HepG2 (cell line): ENCODE results near the gene TASP1. TPM values are rescaled to one million over a fixed set of nuclear protein-coding genes. Genes with fewer than 3 reads are reported as not detected.

ENCODE experiments used
- CHCHD3 ChIP-seq: sonication (generic); formaldehyde crosslinking; IDR thresholded peaks from 2 replicates; pipeline ENCODE4 v1.8.0; 2022; ENCODE audit warnings: mild to moderate bottlenecking, missing genetic modification reagents, moderate library complexity
- NFE2L1 ChIP-seq: sonication (generic); formaldehyde crosslinking; IDR thresholded peaks from 2 replicates; pipeline ENCODE4 v1.4.0; 2020; ENCODE audit warnings: missing genetic modification reagents, mild to moderate bottlenecking, borderline replicate concordance
- STAG1 ChIP-seq: sonication (generic); formaldehyde crosslinking; IDR thresholded peaks from 2 replicates; pipeline ENCODE4 v1.4.0; 2020; ENCODE audit warnings: missing genetic modification reagents
- ZFX ChIP-seq: sonication (generic); formaldehyde crosslinking; IDR thresholded peaks from 2 replicates; pipeline ENCODE4 v1.4.0; 2020; ENCODE audit warnings: mild to moderate bottlenecking, low read depth, missing genetic modification reagents, moderate library complexity
- ZNF124 ChIP-seq: sonication (generic); formaldehyde crosslinking; IDR thresholded peaks from 2 replicates; pipeline ENCODE4 v1.4.0; 2020; ENCODE audit warnings: missing genetic modification reagents
- ZNF510 ChIP-seq: sonication (generic); formaldehyde crosslinking; IDR thresholded peaks from 2 replicates; pipeline ENCODE4 v1.4.0; 2020; ENCODE audit warnings: low read depth, mild to moderate bottlenecking, missing genetic modification reagents
- ZNF543 ChIP-seq: sonication (generic); formaldehyde crosslinking; IDR thresholded peaks from 2 replicates; pipeline ENCODE4 v1.4.0; 2020; ENCODE audit warnings: mild to moderate bottlenecking, missing genetic modification reagents
- ZNF572 ChIP-seq: sonication (generic); formaldehyde crosslinking; IDR thresholded peaks from 2 replicates; pipeline ENCODE4 v1.5.1; 2020; ENCODE audit warnings: mild to moderate bottlenecking, missing genetic modification reagents
- ZNF598 ChIP-seq: sonication (generic); formaldehyde crosslinking; IDR thresholded peaks from 2 replicates; pipeline ENCODE4 v1.5.1; 2020; ENCODE audit warnings: mild to moderate bottlenecking, missing genetic modification reagents, borderline replicate concordance
- ZNF615 ChIP-seq: sonication (generic); formaldehyde crosslinking; IDR thresholded peaks from 2 replicates; pipeline ENCODE4 v1.5.0; 2020; ENCODE audit warnings: mild to moderate bottlenecking, missing genetic modification reagents, borderline replicate concordance
- ZNF737 ChIP-seq: sonication (generic); formaldehyde crosslinking; IDR thresholded peaks from 2 replicates; pipeline ENCODE4 v1.5.0; 2020; ENCODE audit warnings: missing genetic modification reagents, mild to moderate bottlenecking, borderline replicate concordance
- ZNF790 ChIP-seq: sonication (generic); formaldehyde crosslinking; IDR thresholded peaks from 2 replicates; pipeline ENCODE4 v1.8.0; 2022; ENCODE audit warnings: missing genetic modification reagents, mild to moderate bottlenecking, borderline replicate concordance
- ZSCAN21 ChIP-seq: sonication (generic); formaldehyde crosslinking; IDR thresholded peaks from 2 replicates; pipeline ENCODE4 v1.8.0; 2022; ENCODE audit warnings: mild to moderate bottlenecking, missing genetic modification reagents, moderate library complexity, borderline replicate concordance
- polyA plus RNA-seq, 8 experiments: library from polyadenylated mRNA; depleted of rRNA in 3 of 8; stranded (reverse) in 7 of 8; unstranded in 1 of 8; fragments of >200 nt; fragmentation: Illumina TruSeq in 4 of 8; extraction: Trizol in 4 of 8; gene quantifications; 2 replicates each; pipeline versions ENCODE4 v1.2.1 to v1.2.3, GENCODE V29; 2011 to 2016; ENCODE audit warnings: low read depth in 4 of 8, missing spikeins in 1 of 8, mixed read lengths in 1 of 8; ENCODE audit not compliant: insufficient read depth in 1 of 8
- total RNA-seq, 5 experiments: library from RNA; depleted of rRNA; stranded (reverse); fragments of >200 nt; fragmentation: Illumina TruSeq; extraction: Trizol; gene quantifications; 2 replicates each; pipeline ENCODE4 v1.2.3, GENCODE V29; 2016; ENCODE audit warnings: low read depth in 1 of 5
- TF ChIP-seq, protein P1 (sequence below): IDR thresholded peaks from 2 replicates; pipeline ENCODE4 v1.6.1; 2016; ENCODE audit warnings: low read depth
- TF ChIP-seq, protein P2 (sequence below): sonication (generic); formaldehyde crosslinking; IDR thresholded peaks from 2 replicates; pipeline ENCODE4 v1.4.0; 2020; ENCODE audit warnings: missing genetic modification reagents
- TF ChIP-seq, protein P3 (sequence below): sonication (generic); formaldehyde crosslinking; IDR thresholded peaks from 2 replicates; pipeline ENCODE4 v1.5.1; 2020; ENCODE audit warnings: mild to moderate bottlenecking, missing genetic modification reagents
- TF ChIP-seq, protein P4 (sequence below): sonication (generic); formaldehyde crosslinking; conservative IDR thresholded peaks from 2 replicates; pipeline ENCODE4 v1.4.0; 2020; ENCODE audit warnings: missing genetic modification reagents
- TF ChIP-seq, protein P5 (sequence below): sonication (generic); formaldehyde crosslinking; IDR thresholded peaks from 2 replicates; pipeline ENCODE4 v1.4.0; 2020; ENCODE audit warnings: missing genetic modification reagents, borderline replicate concordance
- TF ChIP-seq, protein P6 (sequence below): sonication (generic); formaldehyde crosslinking; IDR thresholded peaks from 2 replicates; pipeline ENCODE4 v1.8.1; 2023; ENCODE audit warnings: missing genetic modification reagents, mild to moderate bottlenecking, borderline replicate concordance

Gene TASP1
- total and polyA plus RNA-seq, 2 of the 13 experiments (the other 11 are each of a cell fraction or from before 2014, with no cell fraction given) = 10.0 to 25.2 TPM

DNA sequence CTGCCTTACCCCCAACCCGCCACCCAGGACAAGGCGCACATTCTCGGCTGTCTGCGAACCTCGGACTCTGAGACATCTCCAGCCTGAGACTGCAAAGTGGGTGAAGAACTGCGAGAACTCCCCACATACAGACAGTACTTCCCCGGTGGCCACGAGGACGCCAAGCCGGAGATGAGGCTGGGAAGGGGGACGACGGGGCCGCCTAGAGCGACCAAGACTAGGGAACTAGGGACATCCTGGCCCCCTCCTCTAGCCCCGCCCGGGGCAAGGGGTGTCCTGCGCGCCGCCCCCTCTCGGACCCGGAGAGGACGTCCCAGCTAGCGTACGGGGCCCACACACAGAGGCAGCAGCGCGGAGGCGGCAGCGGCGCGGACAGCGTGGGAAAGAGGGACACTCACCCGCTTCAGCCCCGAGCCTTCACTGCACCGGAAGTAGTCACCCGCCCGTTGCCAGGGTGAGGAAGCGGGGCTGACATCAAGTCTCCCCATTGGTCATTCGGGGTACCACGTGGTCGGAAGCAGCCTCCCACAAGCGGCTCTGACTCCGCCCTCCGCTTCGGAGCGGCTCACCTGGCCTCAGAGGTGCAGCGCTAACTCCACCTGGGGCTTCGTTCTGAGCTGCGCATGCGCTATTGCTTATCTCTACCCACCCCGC is at the start of gene TASP1 (continued):
- TF ChIP-seq, protein P1, sequence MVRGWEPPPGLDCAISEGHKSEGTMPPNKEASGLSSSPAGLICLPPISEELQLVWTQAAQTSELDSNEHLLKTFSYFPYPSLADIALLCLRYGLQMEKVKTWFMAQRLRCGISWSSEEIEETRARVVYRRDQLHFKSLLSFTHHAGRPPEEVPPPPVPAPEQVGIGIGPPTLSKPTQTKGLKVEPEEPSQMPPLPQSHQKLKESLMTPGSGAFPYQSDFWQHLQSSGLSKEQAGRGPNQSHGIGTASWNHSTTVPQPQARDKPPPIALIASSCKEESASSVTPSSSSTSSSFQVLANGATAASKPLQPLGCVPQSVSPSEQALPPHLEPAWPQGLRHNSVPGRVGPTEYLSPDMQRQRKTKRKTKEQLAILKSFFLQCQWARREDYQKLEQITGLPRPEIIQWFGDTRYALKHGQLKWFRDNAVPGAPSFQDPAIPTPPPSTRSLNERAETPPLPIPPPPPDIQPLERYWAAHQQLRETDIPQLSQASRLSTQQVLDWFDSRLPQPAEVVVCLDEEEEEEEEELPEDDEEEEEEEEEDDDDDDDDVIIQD (CRISPR knock-in tag) = peak; percentile 99
- TF ChIP-seq ZNF124 (CRISPR knock-in tag) (peak; percentile 69; the same call in 1 of the 2 replicates), ZNF572 (peak; percentile 41; the same call in 1 of the 2 replicates), ZNF790 (CRISPR knock-in tag) (no peak), CHCHD3 (CRISPR knock-in tag) (no peak), ZNF737 (no peak; the same call in 1 of the 2 replicates), ZSCAN21 (CRISPR knock-in tag) (peak; percentile 96; the same call in 1 of the 2 replicates), ZNF543 (peak; percentile 94), ZFX (CRISPR knock-in tag) (peak; percentile 85), ZNF598 (CRISPR knock-in tag) (peak; percentile 92), NFE2L1 (CRISPR knock-in tag) (0 out of 2 replicates have a peak, but pooled peaks have one; percentile 63), STAG1 (0 out of 2 replicates have a peak, but pooled peaks have one; percentile 8), ZNF615 (no peak), ZNF510 (CRISPR knock-in tag) (peak; percentile 80)
- TF ChIP-seq, protein P2, sequence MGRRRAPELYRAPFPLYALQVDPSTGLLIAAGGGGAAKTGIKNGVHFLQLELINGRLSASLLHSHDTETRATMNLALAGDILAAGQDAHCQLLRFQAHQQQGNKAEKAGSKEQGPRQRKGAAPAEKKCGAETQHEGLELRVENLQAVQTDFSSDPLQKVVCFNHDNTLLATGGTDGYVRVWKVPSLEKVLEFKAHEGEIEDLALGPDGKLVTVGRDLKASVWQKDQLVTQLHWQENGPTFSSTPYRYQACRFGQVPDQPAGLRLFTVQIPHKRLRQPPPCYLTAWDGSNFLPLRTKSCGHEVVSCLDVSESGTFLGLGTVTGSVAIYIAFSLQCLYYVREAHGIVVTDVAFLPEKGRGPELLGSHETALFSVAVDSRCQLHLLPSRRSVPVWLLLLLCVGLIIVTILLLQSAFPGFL (CRISPR knock-in tag) = no peak
- TF ChIP-seq, protein P3, sequence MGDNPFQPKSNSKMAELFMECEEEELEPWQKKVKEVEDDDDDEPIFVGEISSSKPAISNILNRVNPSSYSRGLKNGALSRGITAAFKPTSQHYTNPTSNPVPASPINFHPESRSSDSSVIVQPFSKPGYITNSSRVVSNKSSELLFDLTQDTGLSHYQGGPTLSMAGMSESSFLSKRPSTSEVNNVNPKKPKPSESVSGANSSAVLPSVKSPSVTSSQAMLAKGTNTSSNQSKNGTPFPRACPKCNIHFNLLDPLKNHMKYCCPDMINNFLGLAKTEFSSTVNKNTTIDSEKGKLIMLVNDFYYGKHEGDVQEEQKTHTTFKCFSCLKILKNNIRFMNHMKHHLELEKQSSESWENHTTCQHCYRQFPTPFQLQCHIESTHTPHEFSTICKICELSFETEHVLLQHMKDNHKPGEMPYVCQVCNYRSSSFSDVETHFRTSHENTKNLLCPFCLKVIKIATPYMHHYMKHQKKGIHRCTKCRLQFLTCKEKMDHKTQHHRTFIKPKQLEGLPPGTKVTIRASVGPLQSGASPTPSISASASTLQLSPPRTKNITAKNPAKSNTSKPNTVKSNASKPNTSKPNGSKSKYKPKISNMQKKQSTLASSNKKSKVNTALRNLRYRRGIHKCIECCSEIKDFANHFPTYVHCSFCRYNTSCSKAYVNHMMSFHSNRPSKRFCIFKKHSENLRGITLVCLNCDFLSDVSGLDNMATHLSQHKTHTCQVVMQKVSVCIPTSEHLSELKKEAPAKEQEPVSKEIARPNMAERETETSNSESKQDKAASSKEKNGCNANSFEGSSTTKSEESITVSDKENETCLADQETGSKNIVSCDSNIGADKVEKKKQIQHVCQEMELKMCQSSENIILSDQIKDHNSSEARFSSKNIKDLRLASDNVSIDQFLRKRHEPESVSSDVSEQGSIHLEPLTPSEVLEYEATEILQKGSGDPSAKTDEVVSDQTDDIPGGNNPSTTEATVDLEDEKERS (CRISPR knock-in tag) = 0 out of 2 replicates have a peak, but pooled peaks have one; percentile 70
- TF ChIP-seq, protein P4, sequence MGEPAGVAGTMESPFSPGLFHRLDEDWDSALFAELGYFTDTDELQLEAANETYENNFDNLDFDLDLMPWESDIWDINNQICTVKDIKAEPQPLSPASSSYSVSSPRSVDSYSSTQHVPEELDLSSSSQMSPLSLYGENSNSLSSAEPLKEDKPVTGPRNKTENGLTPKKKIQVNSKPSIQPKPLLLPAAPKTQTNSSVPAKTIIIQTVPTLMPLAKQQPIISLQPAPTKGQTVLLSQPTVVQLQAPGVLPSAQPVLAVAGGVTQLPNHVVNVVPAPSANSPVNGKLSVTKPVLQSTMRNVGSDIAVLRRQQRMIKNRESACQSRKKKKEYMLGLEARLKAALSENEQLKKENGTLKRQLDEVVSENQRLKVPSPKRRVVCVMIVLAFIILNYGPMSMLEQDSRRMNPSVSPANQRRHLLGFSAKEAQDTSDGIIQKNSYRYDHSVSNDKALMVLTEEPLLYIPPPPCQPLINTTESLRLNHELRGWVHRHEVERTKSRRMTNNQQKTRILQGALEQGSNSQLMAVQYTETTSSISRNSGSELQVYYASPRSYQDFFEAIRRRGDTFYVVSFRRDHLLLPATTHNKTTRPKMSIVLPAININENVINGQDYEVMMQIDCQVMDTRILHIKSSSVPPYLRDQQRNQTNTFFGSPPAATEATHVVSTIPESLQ (CRISPR knock-in tag) = peak; percentile 87; the same call in 1 of the 2 replicates
- TF ChIP-seq, protein P5, sequence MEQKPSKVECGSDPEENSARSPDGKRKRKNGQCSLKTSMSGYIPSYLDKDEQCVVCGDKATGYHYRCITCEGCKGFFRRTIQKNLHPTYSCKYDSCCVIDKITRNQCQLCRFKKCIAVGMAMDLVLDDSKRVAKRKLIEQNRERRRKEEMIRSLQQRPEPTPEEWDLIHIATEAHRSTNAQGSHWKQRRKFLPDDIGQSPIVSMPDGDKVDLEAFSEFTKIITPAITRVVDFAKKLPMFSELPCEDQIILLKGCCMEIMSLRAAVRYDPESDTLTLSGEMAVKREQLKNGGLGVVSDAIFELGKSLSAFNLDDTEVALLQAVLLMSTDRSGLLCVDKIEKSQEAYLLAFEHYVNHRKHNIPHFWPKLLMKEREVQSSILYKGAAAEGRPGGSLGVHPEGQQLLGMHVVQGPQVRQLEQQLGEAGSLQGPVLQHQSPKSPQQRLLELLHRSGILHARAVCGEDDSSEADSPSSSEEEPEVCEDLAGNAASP = peak; percentile 10; the same call in 1 of the 2 replicates
- TF ChIP-seq, protein P6, sequence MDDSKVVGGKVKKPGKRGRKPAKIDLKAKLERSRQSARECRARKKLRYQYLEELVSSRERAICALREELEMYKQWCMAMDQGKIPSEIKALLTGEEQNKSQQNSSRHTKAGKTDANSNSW = peak; percentile 31; the same call in 1 of the 2 replicates
